ENCODE measurements around the gene RAB6B.

The RAB6B gene

GRCh38 chr3:133894353-133895207 lies 1.1 kb downstream of the RAB6B start:
- peak; percentile 70 for DNase-seq

DNA sequence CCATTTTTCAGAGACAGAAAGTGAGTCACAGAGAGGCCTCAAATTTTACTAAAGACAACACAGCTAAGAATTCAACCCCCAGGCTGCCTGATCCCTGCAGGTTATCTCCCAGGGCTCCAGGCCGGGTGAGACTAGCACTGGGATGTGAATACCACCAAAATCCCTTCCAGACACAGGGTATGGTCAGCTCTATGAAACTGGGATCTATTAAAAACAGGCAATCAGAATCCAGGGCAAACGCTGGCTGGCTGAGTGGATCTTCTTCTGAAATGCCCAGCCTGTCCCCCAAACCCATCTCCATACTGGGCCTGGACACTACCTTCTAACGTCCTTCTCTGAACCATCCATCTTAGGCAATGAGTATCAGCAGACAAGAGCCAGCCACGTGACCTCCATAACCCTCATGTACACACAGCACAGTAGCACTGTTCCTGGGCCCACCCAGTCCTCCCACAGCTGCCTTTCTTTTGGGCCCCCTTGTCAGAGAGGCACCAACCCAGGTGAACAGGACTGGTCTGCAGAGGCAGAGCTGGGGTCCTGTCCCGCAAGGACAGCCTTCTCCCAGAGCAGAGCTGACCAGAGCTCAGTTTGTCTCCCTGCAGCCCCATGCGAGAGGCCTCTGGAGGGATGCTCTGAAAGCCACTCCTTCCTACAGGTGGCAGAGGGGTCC lies 1.9 kb downstream of the RAB6B start:
- no peak for DNase-seq

DNA sequence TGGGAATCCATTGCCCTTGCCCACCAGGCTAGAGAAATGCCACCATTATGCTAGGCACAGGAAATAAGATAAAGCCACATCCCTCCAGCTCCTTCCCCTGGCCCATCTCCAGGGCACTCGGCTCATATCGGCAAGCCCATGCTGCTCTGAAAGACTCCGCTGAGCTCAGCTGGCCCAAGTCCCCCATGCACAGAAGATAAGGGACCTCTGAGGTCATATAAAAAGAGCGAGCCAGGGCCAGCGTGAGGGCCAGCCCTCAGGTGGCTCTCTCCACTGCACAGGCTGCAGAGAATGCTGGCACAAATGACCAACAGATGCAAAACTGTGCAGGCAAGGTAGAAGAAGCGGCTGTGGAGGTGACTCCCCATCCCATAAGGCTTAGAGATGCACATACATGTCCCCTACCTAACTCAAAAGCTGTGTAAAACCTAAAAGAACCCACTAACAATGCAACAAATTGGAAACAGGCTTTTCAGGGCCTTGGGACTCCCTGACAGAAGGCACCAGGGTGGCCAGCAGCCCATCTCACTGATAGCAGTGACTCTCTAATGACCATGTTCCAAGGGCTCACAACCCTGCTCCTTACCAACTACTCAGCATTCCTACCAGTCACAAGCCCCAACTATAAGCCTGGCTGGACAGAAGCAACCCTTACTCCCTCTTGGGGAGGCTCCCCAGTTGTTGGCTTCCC lies 3.0 kb downstream of the RAB6B start:
- no peak for DNase-seq

DNA sequence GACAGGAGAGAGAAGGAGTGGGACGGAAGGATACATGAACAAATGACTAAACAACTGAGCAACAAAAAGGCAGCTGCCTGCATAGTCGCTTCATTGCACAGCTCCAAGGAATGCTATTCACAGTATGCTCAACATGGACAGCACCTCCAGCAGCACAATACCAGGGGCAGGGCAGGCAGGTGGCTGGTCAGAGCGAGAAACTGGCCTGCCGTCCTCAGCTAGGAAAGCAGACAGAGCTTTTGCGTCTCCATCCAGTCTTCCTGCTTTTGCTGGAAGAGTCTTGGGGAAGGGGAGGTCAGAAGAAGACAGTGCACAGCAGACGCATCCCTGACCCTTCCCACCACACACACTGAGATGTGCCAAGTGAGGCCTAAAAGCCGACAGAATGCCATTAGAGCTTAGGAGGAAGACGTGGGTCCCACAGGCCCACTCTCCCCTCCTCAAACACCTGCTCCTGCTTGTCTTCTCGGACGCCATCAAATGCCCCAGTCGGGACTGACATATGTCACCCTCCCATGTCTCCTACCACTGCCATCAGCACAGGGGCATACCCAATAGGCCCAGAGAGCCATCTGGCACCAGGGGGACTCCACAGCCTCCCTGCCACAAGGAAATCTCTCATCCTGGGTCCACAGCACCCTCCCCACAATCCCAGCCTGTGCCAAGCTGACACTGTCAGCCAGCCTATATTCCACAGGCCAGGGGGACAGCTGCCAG lies 3.9 kb downstream of the RAB6B start:
- DNase-seq: no peak

- DNase-seq: no peak
Observed at GRCh38 chr3:133890972-133891644, 4.6 kb downstream of the RAB6B start.

GRCh38 chr3:133890037-133890436 lies 5.6 kb downstream of the RAB6B start:
- DNase-seq: no peak

DNA sequence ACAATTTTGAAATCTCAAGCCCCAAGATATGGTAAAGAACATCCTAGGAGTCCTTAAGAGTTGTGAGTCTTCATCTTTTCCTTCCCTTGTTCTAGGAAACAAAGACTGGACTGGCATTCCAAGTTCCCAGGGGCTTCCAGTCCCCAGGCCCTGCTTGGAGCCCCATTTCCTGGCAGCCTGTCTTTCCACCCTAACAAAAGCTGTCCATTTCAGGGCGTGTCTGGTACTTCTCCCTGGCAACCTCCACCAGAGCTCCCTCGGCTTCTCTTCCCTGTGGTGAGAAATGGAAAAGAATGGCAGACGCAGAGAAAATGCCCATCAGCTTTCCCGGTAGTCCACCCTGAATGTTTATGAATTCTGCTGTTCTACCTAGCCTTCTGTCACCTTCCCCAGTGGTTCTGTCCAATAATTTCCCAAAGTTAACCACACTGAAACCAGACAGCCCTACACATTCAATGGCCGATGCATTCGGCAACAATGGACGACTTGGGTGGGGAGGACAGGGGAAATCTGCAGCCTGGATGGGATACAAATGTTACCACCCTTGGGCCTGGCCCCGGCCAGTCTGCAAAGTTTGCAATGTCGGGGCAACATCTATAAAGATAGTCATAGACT lies 6.8 kb downstream of the RAB6B start:
- DNase-seq: no peak

GRCh38 chr3:133887803-133888703 lies 7.6 kb downstream of the RAB6B start:
- DNase-seq: no peak

GRCh38 chr3:133887074-133887802 lies 8.4 kb downstream of the RAB6B start:
- peak; percentile 14 for DNase-seq

DNA sequence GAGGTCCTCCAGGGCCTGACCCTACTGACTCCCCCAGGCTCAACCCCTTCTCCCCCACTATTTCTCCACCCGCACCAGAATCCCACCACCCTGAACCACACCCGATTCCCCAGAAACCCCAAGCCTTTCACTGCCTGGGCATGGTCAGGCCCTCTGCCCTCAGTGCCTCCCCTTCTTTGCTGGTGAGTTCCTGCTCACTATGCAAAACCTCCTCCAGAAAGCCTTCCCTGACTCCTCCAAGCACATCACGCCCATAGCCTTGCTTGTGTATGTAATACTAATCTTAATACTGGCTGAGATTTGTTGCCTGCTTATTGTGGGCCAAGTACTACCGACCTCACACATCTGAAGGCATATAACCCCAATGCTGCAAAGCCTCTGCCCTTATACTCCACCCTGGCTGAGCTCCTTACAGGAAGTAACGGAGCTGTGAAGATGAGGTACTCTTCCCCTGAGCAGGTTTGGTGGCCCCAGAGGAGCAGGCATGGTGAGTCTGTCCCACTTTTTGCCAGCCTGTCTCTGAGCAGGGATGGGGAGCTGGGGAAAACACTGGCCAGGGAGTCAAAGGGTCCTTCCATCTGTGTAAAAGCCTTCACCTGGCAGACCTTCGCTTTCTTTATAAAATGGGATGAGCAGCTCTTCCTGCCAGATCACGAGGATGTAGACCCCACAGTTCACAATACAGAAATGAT lies 9.5 kb downstream of the RAB6B start:
- DNase-seq: no peak

GRCh38 chr3:133884887-133885711 lies 10.6 kb downstream of the RAB6B start:
- no peak for DNase-seq

DNA sequence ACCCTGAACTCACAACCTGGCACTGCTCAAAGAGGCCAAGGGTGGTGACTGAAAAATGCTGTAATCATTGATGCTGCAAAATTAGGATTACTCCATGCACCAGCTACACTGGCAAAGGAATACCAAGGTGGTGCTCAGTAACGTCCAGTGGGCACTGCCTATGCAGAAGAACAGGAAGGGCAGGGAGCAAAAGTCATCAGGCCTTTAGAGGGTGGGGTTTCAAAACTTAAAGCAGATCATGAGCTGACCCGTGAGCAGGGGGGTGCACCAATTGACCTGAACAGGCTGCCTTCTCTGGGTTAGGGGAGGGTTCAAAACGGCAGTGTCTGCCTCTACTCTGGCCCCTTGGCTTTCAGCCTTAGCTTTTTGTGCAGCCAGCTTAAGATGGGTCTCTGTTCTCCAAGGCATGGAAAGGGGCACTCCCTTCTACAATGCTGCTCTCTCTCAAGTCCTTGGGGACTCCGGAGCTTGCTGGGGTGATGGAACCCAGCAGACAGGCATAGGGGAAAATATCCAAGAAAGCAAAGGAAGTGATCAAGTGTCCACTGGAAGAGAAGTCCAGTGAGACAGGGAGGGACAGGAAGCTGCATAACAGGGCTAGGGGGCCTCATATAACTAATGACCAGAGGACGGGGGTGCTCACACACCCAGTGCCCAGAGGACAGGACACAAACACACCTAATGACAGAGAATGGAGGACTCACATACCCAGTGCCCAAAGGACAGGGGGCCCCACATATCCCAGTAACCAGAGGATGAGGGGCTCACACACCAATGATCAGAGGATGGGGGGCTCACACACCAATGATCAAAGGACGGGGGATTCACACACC lies 11.4 kb downstream of the RAB6B start:
- DNase-seq: no peak

DNA sequence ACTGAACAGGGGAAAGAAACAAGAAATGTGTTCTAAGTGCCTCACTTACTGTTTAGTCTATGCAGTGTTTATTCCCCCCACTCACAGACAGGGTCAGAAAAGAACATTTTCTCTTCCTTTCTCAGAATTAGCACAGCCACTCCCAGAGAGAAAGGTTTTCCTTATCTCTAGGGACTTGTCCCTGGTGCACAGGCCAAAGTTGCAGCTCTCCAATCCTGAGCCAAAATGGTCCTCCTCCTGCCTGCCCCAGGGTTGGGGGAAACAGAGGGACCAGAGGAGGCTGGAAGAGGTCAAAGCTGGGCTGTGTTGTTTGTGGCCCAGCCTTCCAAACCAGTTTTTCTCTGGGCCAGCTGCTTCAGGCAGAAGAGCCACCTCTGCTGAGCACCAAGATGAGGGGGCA lies 12.0 kb downstream of the RAB6B start:
- no peak for DNase-seq

DNA sequence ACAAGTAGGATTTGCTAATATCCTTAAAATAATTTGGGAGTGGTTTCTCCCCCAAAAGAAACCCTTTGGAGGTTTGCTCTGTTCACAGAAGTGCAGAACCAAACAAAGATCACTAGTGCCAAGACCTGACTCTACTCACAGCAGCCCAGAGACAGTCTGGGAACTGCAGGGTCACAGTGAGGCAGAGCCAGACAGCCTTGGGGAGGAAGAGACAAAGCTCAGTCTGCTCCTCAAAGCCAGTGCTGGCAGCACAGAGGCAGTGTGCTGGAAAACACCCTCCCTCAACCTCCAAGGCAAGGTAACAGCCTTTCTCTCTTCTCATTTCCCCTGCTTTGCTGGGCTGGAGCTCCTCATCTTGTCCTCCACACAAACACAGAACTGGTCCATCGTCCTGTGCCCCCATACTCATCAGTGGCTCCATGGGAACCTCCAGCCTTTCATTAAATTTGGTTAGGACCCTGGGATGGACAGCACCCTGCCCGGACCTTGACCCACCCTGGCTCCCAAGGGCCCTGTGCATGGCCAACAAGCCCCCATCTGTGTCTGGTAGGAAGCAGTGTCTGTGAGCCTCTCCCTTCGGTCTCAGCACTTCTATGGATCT lies 12.6 kb downstream of the RAB6B start:
- no peak for DNase-seq

GRCh38 chr3:133881939-133882825 lies 13.5 kb downstream of the RAB6B start:
- DNase-seq: no peak

- DNase-seq: no peak
Observed at GRCh38 chr3:133881492-133881891, 14.2 kb downstream of the RAB6B start.

All from NCI-H146 (cell line).